ENCODE measurements around the gene PDE6H.
A peak's percentile ranks its signal among the peaks of the same experiment; 100 is the strongest.

Gene PDE6H

DNA sequence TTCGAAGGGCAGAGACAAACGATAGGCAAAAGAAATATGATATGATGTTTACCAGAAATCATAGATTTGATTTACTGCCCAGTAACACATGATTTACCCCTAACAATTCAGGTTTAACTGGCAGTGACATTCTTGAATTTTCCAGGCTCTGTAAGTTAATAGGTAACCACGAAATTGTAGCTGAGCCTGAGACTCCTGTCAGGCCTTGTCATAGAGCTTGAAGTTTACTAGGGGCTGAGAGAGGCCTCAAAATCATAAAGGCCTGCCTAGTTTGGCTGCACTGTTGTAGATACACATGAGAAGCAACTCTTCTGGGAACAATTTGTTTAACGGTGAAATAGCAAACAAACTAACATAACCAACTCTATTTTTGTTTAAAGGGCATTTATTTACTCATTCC lies 37.8 kb upstream of the PDE6H start:
- H3K9ac ChIP-seq: no peak overlapping the region
- no peaks in the 10 kb centered on the region; a peak in 1 of 22 replicates for H3K9me3 ChIP-seq (replicated peaks in 1 of 11)
- peaks cover 70 to 100% (median 89%) of the 10 kb centered on the region in 11 experiments for H3K36me3 ChIP-seq
- H4K20me1 ChIP-seq: no peaks in the 10 kb centered on the region
- TF ChIP-seq Cebpa-rat (IDR thresholded peaks at IDR 0.05): no peak
- no peaks in the 10 kb centered on the region for H3K27me3 ChIP-seq
- no peak overlapping the region for H3K27ac ChIP-seq
- H3K4me3 ChIP-seq: no peak overlapping the region
- H3K4me1 ChIP-seq: peaks cover 0 to 14% (median 9%) of the 10 kb centered on the region in 10 experiments; a peak in 13 of 20 replicates
- no peak overlapping the region for H3K4me2 ChIP-seq

DNA sequence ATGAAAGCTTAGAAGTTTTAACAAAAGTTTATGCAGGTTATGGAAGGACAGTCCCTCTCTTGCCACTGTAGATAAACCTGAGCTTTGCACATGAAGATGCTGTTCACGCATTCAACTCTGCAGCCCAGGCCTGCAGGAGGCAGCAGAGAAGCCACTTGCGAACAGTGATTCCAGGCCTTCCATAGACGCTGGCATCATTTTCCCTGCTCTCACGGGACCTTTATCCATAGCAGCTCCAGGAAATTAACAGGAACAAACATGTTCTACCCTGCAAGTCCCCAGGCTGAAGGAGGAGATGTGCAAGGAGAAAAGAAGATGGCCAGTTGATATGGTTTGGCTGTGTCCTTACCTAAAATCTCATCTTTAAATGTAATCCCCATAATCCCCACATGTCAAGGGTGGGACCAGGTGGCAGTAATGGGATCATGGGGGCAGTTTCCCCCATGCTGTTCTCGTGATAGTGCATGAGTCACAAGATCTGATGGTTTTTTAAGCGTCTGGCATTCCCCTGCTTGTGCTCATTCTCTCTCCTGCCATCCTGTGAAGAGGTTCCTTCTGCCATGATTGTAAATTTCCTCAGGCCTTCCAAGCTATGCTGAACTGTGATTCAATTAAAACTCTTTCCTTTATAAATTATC lies 36.5 kb upstream of the PDE6H start:
- peaks cover 80 to 100% (median 95%) of the 10 kb centered on the region in 11 experiments for H3K36me3 ChIP-seq
- H3K27me3 ChIP-seq: no peaks in the 10 kb centered on the region
- H3K4me3 ChIP-seq: no peak overlapping the region
- no peak overlapping the region for H3K9ac ChIP-seq
- H3K27ac ChIP-seq: no peak overlapping the region
- no peak overlapping the region for H3K4me2 ChIP-seq
- peaks cover 0 to 22% (median 11%) of the 10 kb centered on the region in 10 experiments; a peak in 13 of 20 replicates for H3K4me1 ChIP-seq
- peaks cover 0 to 3% (median 0%) of the 10 kb centered on the region in 11 experiments; a peak in 1 of 22 replicates for H3K9me3 ChIP-seq (replicated peaks in 1 of 11)
- no peak for TF ChIP-seq Cebpa-rat (IDR thresholded peaks at IDR 0.05)
- H4K20me1 ChIP-seq: no peaks in the 10 kb centered on the region

DNA sequence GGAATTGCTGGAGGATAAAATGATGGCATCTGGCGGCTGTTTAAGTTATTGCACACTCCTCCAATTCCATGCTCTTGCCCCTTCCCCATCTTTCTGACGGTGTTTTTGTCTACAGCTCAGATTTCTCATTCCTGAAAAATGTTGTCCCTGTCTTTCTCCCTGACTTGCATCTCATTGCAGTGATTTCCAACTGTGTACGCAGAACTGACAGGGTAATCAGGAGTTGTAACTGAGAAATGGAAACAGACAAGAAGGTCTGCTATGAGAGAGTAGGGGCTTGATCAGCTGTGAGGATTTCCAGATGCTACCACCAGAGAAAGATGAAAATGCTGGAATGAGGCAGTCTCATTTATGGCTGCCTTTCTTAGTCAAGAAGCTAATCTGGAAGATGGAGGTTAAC lies 35.8 kb upstream of the PDE6H start:
- no peak overlapping the region for H3K9ac ChIP-seq
- peaks cover 0 to 22% (median 8%) of the 10 kb centered on the region in 10 experiments; a peak in 9 of 20 replicates for H3K4me1 ChIP-seq
- H3K9me3 ChIP-seq (replicated peaks in 1 of 11): peaks cover 0 to 4% (median 0%) of the 10 kb centered on the region in 11 experiments; a peak in 2 of 22 replicates
- no peaks in the 10 kb centered on the region for H3K27me3 ChIP-seq
- no peak overlapping the region for H3K27ac ChIP-seq
- H4K20me1 ChIP-seq: peaks cover 0 to 4% (median 0%) of the 10 kb centered on the region in 11 experiments; a peak in 2 of 22 replicates
- H3K4me2 ChIP-seq: no peak overlapping the region
- peaks cover 80 to 100% (median 96%) of the 10 kb centered on the region in 11 experiments for H3K36me3 ChIP-seq
- TF ChIP-seq Cebpa-rat (IDR thresholded peaks at IDR 0.05): no peak
- no peak overlapping the region for H3K4me3 ChIP-seq

DNA sequence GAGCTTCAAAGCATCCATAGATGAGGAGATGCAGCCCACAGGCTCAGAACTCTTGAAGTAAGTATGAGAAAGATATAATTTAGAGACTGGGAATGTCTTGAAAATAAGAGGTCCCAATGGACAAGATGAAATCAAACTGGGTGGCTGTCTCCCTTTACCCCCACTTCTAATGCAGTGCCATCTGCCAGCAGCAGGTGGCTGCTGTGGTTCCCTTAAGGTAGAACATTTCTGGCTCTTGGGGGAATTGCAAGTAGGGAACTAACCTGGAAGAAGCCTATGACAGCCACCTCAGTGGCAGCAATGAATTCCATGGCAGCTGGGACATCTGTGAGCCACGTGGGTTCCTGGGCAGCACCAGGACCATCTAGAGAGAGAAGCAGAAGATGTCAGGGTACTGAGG lies 35.2 kb upstream of the PDE6H start:
- Histone ChIP-seq H4K20me1 (peaks cover 0 to 10% (median 0%) of the 10 kb centered on the region in 11 experiments; a peak in 5 of 22 replicates), H3K27me3 (no peaks in the 10 kb centered on the region), H3K9me3 (replicated peaks in 1 of 11) (peaks cover 0 to 7% (median 0%) of the 10 kb centered on the region in 11 experiments; a peak in 3 of 22 replicates), H3K36me3 (peaks cover 80 to 100% (median 96%) of the 10 kb centered on the region in 11 experiments), H3K9ac (no peak overlapping the region), H3K4me2 (no peak overlapping the region), H3K27ac (no peak overlapping the region), H3K4me1 (peaks cover 0 to 22% (median 8%) of the 10 kb centered on the region in 10 experiments; a peak in 9 of 20 replicates), H3K4me3 (no peak overlapping the region)
- TF ChIP-seq Cebpa-rat (IDR thresholded peaks at IDR 0.05): no peak

DNA sequence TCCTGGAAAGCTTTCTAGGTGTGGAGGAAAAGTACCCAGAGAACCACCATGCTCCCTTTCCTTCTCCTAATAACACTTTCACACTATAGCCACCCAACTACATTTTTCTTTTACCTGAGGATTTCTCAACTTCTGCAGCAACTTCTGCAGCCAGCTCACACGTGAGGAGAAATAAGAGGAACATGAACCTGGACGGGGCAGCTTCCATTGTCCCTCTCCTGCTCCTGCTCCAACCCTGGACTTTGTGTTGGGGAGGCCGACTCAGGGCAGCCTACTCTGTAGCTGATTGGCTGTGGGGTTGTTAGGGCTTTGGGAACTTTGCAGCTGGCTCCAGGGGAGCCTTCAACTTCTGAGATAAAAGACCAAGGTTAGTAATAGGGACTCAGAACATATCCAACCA lies 34.5 kb upstream of the PDE6H start, which contains the start of gene ERP27:
TSS of gene ERP27 (minus strand) at position 237 of the 400 bp plus-strand sequence. CDS start at position 208, 29 bp downstream.
- H4K20me1 ChIP-seq: peaks cover 0 to 10% (median 0%) of the 10 kb centered on the region in 11 experiments; a peak in 5 of 22 replicates
- peaks cover 0 to 7% (median 0%) of the 10 kb centered on the region in 11 experiments; a peak in 4 of 22 replicates for H3K9me3 ChIP-seq (replicated peaks in 1 of 11)
- H3K9ac ChIP-seq: no peak within 1 kb of the TSS
- H3K27ac ChIP-seq: no peak within 1 kb of the TSS
- H3K27me3 ChIP-seq: no peaks in the 10 kb centered on the region
- no peak within 1 kb of the TSS for H3K4me3 ChIP-seq
- no peak for TF ChIP-seq Cebpa-rat (IDR thresholded peaks at IDR 0.05)
- peaks cover 0 to 22% (median 8%) of the 10 kb centered on the region in 10 experiments; a peak in 9 of 20 replicates for H3K4me1 ChIP-seq
- H3K36me3 ChIP-seq: peaks cover 80 to 100% (median 96%) of the 10 kb centered on the region in 11 experiments
- peak within 1 kb of the TSS in 3 of 11 experiments; percentile 0 to 35 (median 20); a peak in 1 of 22 replicates for H3K4me2 ChIP-seq

DNA sequence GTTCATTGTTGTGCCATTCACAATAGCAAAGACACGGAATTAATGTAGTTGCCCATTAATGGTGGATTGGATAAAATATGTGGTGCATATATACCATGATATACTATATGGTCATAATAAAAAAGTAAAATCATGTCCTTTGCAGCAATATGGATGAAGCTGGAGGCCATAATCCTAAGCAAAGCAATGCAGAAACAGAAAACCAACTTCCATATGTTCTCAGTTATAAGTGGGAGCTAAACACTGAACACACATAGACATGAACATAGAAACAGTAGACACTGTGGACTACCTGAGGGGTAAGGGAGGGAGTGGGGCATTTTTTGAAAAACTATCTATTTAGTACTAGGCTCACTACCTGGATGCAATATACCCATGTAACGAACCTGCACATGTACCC lies 31.5 kb upstream of the PDE6H start:
- Histone ChIP-seq H3K27ac (no peak overlapping the region), H3K9me3 (replicated peaks in 1 of 11) (peaks cover 0 to 7% (median 0%) of the 10 kb centered on the region in 11 experiments; a peak in 4 of 22 replicates), H3K36me3 (peaks cover 82 to 99% (median 97%) of the 10 kb centered on the region in 11 experiments), H3K4me1 (peaks cover 0 to 28% (median 8%) of the 10 kb centered on the region in 10 experiments; a peak in 10 of 20 replicates), H4K20me1 (peaks cover 0 to 10% (median 0%) of the 10 kb centered on the region in 11 experiments; a peak in 6 of 22 replicates), H3K4me3 (no peak overlapping the region), H3K27me3 (no peaks in the 10 kb centered on the region), H3K9ac (no peak overlapping the region), H3K4me2 (no peak overlapping the region)
- TF ChIP-seq Cebpa-rat (IDR thresholded peaks at IDR 0.05): no peak

DNA sequence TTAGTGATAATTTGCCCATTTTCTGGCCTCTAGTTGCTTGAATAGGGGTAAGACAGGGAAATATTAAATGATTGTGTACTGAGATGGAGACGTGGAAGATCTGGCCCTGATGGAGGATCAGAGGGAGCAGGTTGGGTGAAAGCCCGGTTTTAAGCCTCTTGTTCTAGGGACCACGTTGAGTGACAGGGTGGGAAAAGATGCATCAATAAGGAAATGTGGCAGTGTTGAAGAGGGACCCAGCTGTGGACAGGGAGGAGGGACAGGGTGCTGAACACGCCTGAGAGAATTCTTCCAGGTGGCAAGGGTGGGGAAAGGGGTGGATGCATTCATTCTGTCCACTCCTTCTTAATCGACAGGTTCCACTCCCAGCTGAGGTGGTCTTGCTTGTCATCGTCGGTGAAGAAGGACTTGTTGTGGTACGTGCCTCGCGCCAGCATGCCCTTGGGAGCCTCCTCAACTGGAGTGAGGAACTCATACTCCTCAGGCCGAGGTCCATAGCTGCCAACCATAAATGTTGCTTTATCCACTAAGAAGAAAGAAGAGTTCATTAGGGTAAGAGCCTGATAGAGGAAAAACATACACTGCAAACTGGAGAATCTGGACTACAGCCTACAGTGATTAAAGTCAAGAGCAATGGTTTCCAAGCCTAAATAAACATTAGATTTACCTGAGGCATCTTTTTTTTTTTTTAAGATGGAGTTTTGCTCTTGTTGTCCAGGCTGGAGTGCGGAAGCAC lies 30.5 kb upstream of the PDE6H start:
- Histone ChIP-seq H3K4me2 (no peak overlapping the region), H4K20me1 (peaks cover 0 to 10% (median 0%) of the 10 kb centered on the region in 11 experiments; a peak in 6 of 22 replicates), H3K4me3 (no peak overlapping the region), H3K36me3 (peaks cover 82 to 99% (median 97%) of the 10 kb centered on the region in 11 experiments), H3K4me1 (peaks cover 8 to 38% (median 14%) of the 10 kb centered on the region in 10 experiments; a peak in 19 of 20 replicates), H3K9me3 (replicated peaks in 1 of 11) (peaks cover 0 to 9% (median 0%) of the 10 kb centered on the region in 11 experiments; a peak in 4 of 22 replicates), H3K9ac (no peak overlapping the region), H3K27ac (no peak overlapping the region), H3K27me3 (no peaks in the 10 kb centered on the region)
- no peak for TF ChIP-seq Cebpa-rat (IDR thresholded peaks at IDR 0.05)

DNA sequence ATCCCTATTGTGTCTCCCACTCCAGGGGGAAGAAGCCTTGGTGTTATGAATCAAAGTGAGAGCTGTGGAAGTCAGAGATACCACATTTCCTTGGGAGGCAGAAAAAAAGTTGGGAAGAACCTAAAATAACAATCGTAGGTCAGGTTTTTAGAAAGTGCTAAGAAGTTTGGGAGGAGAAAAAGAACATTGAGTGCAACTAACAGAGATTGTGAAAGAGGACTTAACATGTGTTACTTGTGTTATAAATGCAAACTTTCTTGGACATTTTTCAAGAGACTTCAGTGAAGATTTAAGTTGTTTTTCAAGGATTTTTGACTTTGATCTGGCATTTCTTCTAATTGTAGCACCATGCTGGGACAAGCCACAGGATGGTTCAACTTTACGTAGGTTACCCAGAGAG lies 26.7 kb upstream of the PDE6H start:
- no peak for TF ChIP-seq Cebpa-rat (IDR thresholded peaks at IDR 0.05)
- H3K9me3 ChIP-seq (replicated peaks in 1 of 11): peaks cover 0 to 9% (median 0%) of the 10 kb centered on the region in 11 experiments; a peak in 3 of 22 replicates
- no peaks in the 10 kb centered on the region for H3K27me3 ChIP-seq
- H3K4me2 ChIP-seq: peak overlapping the region in 3 of 11 experiments; percentile 2 to 98 (median 48); a peak in 4 of 22 replicates
- H3K36me3 ChIP-seq: peaks cover 88 to 99% (median 97%) of the 10 kb centered on the region in 11 experiments
- no peak overlapping the region for H3K4me3 ChIP-seq
- H3K4me1 ChIP-seq: peaks cover 39 to 61% (median 45%) of the 10 kb centered on the region in 10 experiments
- peak overlapping the region in 3 of 11 experiments; percentile 5 to 24 (median 8); a peak in 4 of 22 replicates for H3K27ac ChIP-seq
- H3K9ac ChIP-seq: no peak overlapping the region
- peaks cover 0 to 10% (median 0%) of the 10 kb centered on the region in 11 experiments; a peak in 8 of 22 replicates for H4K20me1 ChIP-seq
